Stimulated activated memory B cell treated with anti-CD40 and anti-IgM and Interleukin-4, amounts not matched to agents 10 μg/mL and 1 μg/mL and 100 μg/mL, for 72 hours (primary cell): ENCODE data around the gene SLC25A25.

ENCODE experiments used
- ATAC-seq: fragments of 150-1000 bp; cut with Tn5 transposase; 2 replicates; pipeline ENCODE4 v1.10.0; 2021
- H3K27ac Mint-ChIP-seq: one replicate; pipeline ENCODE4 v1.8.0; 2022; ENCODE audit warnings: mild to moderate bottlenecking, mixed read lengths
- H3K27me3 Mint-ChIP-seq: one replicate; pipeline ENCODE4 v1.8.0; 2022; ENCODE audit warnings: mixed read lengths
- H3K36me3 Mint-ChIP-seq: one replicate; pipeline ENCODE4 v1.8.0; 2022; ENCODE audit warnings: mixed read lengths
- H3K4me1 Mint-ChIP-seq: one replicate; pipeline ENCODE4 v1.8.0; 2022; ENCODE audit warnings: mixed read lengths
- H3K4me3 Mint-ChIP-seq: one replicate; pipeline ENCODE4 v1.8.0; 2022; ENCODE audit warnings: mild to moderate bottlenecking, moderate library complexity, mixed read lengths
- H3K9me3 Mint-ChIP-seq: one replicate; pipeline ENCODE4 v1.8.0; 2022; ENCODE audit warnings: mixed read lengths

Gene SLC25A25

DNA sequence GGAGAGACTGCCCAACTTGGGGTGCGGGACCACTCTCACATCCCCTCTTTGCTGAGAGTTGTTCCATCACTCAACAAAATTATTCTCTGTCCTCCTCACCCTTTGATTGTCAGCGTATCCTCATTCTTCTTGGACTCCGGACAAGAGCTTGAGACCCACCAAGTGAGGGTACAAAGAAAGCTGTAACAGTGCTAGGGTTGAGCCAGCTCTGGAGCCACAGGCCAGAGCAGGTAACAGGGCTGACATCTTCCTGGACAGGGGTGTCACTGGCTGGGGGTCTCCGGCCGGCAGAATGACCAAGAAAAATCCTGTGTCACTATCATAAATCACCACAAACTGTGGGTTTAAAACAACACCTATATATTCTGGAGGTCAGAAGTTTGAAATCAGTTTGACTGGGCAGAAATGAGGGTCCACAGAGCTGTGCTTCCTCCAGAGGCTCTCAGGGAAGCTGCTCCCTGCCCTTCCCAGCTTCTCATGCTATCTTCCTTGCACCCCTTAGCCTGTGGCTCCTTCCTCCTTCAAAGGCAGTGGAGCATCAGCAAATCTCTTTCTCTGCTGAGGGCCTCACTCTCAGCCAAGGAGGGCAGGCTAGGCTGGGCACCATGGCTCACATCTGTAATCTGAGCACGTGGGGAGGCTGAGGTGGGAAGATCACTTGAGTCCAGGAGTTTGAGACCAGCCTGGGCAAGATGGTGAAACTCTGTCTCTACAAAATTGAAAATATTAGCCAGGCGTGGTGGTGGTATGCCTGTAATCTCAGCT, 87.9 kb downstream of the SLC25A25 start:
- H3K27me3 Mint-ChIP-seq, result peaks cover 6% of the 10 kb centered on the region
- ATAC-seq, result no peak
- H3K4me3 Mint-ChIP-seq, result no peak overlapping the region
- peaks cover 12% of the 10 kb centered on the region for H3K4me1 Mint-ChIP-seq
- no peaks in the 10 kb centered on the region for H3K36me3 Mint-ChIP-seq
- H3K9me3 Mint-ChIP-seq, result no peaks in the 10 kb centered on the region
- H3K27ac Mint-ChIP-seq, result no peak overlapping the region
